Measurements from ENCODE around the gene SDR39U1. TPM values are rescaled to one million over a fixed set of nuclear protein-coding genes. Genes with fewer than 3 reads are reported as not detected.

Gene SDR39U1
- total RNA-seq, 2 donors from 2014 or later, result 49.2 to 55.1 TPM

DNA sequence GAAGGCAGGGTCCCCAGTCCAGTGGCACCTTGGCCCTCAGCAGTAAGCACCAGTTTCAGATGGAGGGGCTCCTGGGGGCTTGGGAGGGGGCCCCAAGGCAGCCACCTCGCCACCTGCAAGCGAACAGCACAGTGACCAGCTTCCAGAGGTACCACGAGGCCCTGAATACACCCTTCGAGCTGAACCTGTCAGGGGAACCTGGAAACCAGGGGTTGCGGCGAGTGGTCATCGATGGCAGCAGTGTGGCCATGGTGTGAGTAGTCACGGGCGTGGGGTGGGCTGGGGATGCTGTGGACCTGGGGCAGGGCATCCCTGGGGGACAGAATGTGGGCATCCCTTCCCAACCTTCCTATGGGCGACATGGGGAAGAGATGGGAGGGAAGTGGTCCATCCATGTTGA lies 32.6 kb downstream of the SDR39U1 start:
- Histone ChIP-seq H3K4me1 (no peaks in the 10 kb centered on the region), H3K36me3 (peaks cover 23% of the 10 kb centered on the region), H3K27ac (no peak overlapping the region), H3K4me3 (no peak overlapping the region), H3K27me3 (no peaks in the 10 kb centered on the region), H3K9me3 (no peaks in the 10 kb centered on the region)
- TF ChIP-seq, protein P1, sequence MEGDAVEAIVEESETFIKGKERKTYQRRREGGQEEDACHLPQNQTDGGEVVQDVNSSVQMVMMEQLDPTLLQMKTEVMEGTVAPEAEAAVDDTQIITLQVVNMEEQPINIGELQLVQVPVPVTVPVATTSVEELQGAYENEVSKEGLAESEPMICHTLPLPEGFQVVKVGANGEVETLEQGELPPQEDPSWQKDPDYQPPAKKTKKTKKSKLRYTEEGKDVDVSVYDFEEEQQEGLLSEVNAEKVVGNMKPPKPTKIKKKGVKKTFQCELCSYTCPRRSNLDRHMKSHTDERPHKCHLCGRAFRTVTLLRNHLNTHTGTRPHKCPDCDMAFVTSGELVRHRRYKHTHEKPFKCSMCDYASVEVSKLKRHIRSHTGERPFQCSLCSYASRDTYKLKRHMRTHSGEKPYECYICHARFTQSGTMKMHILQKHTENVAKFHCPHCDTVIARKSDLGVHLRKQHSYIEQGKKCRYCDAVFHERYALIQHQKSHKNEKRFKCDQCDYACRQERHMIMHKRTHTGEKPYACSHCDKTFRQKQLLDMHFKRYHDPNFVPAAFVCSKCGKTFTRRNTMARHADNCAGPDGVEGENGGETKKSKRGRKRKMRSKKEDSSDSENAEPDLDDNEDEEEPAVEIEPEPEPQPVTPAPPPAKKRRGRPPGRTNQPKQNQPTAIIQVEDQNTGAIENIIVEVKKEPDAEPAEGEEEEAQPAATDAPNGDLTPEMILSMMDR (IDR thresholded peaks at IDR 0.05), result no peak
- DNase-seq (ENCODE audit: low spot score), result no peak

DNA sequence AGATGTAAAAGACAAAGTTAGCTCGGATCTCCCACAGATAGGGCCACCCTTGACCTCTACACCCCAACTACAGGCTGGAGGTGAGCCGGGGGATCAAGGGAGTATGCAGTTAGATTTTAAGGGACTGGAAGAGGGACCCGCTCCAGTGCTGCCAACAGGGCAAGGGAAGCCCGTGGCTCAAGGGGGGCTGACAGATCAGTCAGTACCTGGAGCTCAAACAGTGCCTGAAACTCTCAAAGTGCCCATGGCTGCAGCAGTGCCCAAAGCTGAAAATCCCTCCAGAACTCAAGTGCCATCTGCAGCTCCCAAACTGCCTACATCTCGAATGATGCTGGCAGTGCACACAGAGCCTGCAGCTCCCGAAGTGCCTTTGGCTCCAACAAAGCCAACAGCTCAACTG lies 33.4 kb downstream of the SDR39U1 start:
- Histone ChIP-seq H3K36me3 (peaks cover 23% of the 10 kb centered on the region), H3K4me3 (no peak overlapping the region), H3K27me3 (no peaks in the 10 kb centered on the region), H3K27ac (no peak overlapping the region), H3K9me3 (no peaks in the 10 kb centered on the region), H3K4me1 (peaks cover 0 to 5% of the 10 kb centered on the region in 2 donors)
- no peak for DNase-seq (ENCODE audit: low spot score)
- TF ChIP-seq, protein P1 (IDR thresholded peaks at IDR 0.05), result no peak

DNA sequence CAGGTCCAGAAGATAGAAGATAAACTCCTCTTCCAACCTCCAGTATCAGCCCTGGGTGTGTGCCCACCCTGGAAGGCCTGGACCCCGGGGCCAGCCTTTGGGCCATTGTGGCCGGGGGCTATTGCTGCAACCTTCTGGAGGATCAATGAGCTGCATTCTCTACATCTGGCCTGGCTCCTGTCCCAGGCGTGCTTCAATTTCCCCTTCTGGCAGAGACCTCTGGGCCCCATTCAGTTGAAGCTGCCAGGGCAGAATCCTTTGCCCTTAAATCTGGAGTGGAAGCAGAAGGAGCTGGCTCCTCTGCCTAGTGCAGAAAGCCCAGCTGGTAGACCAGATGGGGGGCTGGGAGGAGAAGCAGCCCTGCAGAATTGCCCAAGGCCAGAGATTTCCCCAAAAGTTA lies 33.8 kb downstream of the SDR39U1 start:
- peaks cover 0 to 9% of the 10 kb centered on the region in 2 donors for H3K4me1 ChIP-seq
- DNase-seq (ENCODE audit: low spot score), result no peak
- H3K27me3 ChIP-seq, result no peaks in the 10 kb centered on the region
- H3K36me3 ChIP-seq, result peaks cover 23% of the 10 kb centered on the region
- H3K4me3 ChIP-seq, result no peak overlapping the region
- no peak overlapping the region for H3K27ac ChIP-seq
- H3K9me3 ChIP-seq, result no peaks in the 10 kb centered on the region
- TF ChIP-seq, protein P1 (IDR thresholded peaks at IDR 0.05), result no peak

DNA sequence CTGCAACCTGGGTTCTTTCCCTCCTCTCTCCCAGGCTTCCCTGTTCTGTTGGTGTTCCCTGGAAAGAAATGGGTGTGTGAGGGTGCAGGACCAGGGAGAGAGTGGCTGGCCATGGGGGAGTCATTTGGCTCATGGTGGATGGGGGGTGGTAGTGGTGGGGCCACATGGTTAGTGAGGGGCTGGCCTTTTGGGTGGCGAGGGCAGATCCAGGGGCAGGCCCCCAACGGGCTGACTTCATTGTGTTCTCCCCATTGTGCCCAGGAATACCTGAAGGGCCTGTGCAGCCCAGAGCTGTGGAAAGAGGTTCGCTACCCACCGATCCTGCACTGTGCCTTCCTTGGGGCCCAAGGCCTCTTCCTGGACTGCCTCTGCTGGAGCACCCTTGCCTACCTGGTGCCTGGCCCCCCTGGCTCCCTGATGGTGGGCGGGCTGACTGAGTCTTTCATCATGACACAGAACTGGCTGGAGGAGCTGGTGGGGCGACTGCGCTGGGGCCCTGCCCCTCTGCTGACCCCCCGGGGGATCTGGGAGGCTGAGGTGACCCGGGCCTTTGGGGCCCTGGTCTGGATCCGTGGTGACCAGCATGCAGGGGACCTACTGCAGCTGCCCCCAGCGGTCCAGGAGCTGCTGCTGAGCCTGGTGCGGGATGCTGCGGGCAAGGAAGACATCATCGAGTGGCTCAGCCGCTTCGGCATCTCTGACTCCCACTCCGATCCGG lies 34.8 kb downstream of the SDR39U1 start:
- no peaks in the 10 kb centered on the region for H3K27me3 ChIP-seq
- H3K4me1 ChIP-seq, result peaks cover 0 to 19% of the 10 kb centered on the region in 2 donors
- peaks cover 17% of the 10 kb centered on the region for H3K36me3 ChIP-seq
- TF ChIP-seq, protein P1 (IDR thresholded peaks at IDR 0.05), result no peak
- no peak overlapping the region for H3K27ac ChIP-seq
- H3K9me3 ChIP-seq, result no peaks in the 10 kb centered on the region
- DNase-seq (ENCODE audit: low spot score), result no peak
- H3K4me3 ChIP-seq, result no peak overlapping the region

DNA sequence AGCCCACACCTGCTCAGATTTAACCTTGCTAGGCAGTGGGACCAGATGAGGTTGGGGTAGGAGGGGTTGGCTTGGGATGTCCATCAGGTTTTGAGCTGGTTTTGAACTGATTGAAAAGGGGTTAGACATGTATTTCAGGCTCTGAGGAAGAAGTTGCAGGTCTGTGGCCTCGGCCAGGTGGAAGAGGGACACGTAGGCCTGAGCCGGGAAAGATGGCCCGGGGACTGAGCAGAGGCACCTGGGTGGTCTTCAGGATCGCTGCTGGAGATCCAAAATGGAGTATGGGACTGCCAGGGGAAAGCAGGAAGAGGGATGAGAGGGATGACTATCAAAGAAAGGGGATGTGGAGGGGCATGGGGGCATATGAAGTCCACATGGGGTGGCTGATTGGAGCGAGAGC lies 36.2 kb downstream of the SDR39U1 start:
- Histone ChIP-seq H3K27ac (no peak overlapping the region), H3K9me3 (no peaks in the 10 kb centered on the region), H3K4me3 (no peak overlapping the region), H3K36me3 (peaks cover 17% of the 10 kb centered on the region), H3K27me3 (no peaks in the 10 kb centered on the region), H3K4me1 (peaks cover 0 to 33% of the 10 kb centered on the region in 2 donors)
- no peak for DNase-seq (ENCODE audit: low spot score)
- TF ChIP-seq, protein P1 (IDR thresholded peaks at IDR 0.05), result no peak

DNA sequence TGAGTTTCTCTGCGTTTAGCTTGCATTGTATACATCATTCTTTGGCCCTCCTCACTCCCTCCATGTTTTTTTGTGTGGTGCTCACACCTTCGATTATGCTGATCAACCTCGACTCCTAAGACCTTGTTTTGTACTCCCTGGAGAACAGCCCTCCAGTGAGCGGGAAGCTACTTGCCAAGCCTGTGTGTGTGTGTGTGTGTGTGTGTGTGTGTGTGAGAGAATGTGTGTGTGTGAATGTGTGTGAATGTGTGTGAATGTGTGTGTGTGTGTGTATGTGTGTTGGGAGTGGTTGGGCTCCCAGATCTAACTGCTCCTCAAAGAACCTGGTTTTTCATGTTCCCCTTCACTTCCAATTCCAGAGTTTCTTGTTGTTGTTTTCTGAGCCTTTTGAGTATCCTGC lies 37.8 kb downstream of the SDR39U1 start:
- H3K4me3 ChIP-seq, result no peak overlapping the region
- no peak for DNase-seq (ENCODE audit: low spot score)
- H3K4me1 ChIP-seq, result peaks cover 0 to 49% of the 10 kb centered on the region in 2 donors
- H3K27ac ChIP-seq, result no peak overlapping the region
- TF ChIP-seq, protein P1 (IDR thresholded peaks at IDR 0.05), result no peak
- no peaks in the 10 kb centered on the region for H3K9me3 ChIP-seq
- H3K27me3 ChIP-seq, result no peaks in the 10 kb centered on the region
- peaks cover 17% of the 10 kb centered on the region for H3K36me3 ChIP-seq
